Activated naive CD8-positive, alpha-beta T cell treated with anti-CD3 and anti-CD28 coated beads for 36 hours (primary cell): ENCODE data around the gene METTL1. TPM values are rescaled to one million over a fixed set of nuclear protein-coding genes. Genes with fewer than 3 reads are reported as not detected.
"Not testable (repeated sequence)": the region's sequence is repeated elsewhere in the genome, so short reads cannot be mapped to it uniquely, and the experiment has no call there.

ENCODE experiments used
- DNase-seq: peaks from one replicate; pipeline ENCODE4 v3.0.0; 2021
- H3K27ac Mint-ChIP-seq: one replicate; pipeline ENCODE4 v1.8.0; 2022; ENCODE audit warnings: mild to moderate bottlenecking, moderate library complexity, mixed read lengths
- H3K27me3 Mint-ChIP-seq: one replicate; pipeline ENCODE4 v1.8.0; 2022; ENCODE audit warnings: mild to moderate bottlenecking, mixed read lengths
- H3K36me3 Mint-ChIP-seq: one replicate; pipeline ENCODE4 v1.8.0; 2021; ENCODE audit warnings: mild to moderate bottlenecking, mixed read lengths
- H3K4me1 Mint-ChIP-seq: one replicate; pipeline ENCODE4 v1.8.0; 2021; ENCODE audit warnings: mixed read lengths
- H3K4me3 Mint-ChIP-seq: one replicate; pipeline ENCODE4 v1.8.0; 2022; ENCODE audit warnings: mild to moderate bottlenecking, moderate library complexity, mixed read lengths
- H3K9me3 Mint-ChIP-seq: one replicate; pipeline ENCODE4 v1.8.0; 2022; ENCODE audit warnings: mixed read lengths
- total RNA-seq, 2 experiments: library from RNA; stranded (reverse); gene quantifications; one replicate each; pipeline ENCODE4 v1.2.3, GENCODE V29; 2021

METTL1 gene
- total RNA-seq, result 10 to 100 TPM; 59.6 to 60.1 TPM

DNA sequence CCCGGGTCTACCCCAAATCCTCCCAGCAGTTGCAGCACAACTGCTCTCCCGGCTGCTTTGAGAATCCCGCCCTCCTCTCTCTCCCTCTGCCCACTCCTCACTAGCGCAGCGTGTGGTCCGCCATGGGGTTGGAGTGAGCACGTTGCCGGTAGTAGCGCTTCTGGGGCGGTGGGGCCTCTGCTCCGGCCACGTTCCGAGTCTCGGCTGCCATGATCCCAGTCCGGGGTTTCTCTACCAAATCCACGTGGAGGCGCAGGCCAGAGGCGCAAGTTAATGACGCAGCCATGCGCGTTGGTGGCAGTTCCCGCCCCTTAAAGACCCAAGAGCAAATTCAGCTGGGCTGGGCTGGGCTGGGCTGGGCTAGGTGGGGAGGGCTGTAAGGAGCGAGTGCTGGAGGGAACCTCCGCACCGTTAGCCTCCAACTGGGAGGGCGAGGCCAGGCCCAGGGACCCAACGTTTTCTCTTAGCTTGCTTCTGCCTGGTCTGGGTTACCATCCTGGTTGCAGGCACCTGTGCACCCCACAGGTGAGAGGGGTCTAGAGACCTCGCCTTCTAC lies at the start of gene METTL1:
METTL1 (minus strand) TSS at position 233 of the 556 bp plus-strand sequence; CDS start at position 211, 22 bp downstream.
- Mint-ChIP-seq H3K27ac (peak within 1 kb of the TSS; percentile 98), H3K36me3 (peaks cover 43% of the 10 kb centered on the region), H3K9me3 (no peaks in the 10 kb centered on the region), H3K4me3 (peak within 1 kb of the TSS; percentile 97), H3K4me1 (peaks cover 20% of the 10 kb centered on the region), H3K27me3 (peaks cover 4% of the 10 kb centered on the region)
- DNase-seq, result peak; percentile 94

DNA sequence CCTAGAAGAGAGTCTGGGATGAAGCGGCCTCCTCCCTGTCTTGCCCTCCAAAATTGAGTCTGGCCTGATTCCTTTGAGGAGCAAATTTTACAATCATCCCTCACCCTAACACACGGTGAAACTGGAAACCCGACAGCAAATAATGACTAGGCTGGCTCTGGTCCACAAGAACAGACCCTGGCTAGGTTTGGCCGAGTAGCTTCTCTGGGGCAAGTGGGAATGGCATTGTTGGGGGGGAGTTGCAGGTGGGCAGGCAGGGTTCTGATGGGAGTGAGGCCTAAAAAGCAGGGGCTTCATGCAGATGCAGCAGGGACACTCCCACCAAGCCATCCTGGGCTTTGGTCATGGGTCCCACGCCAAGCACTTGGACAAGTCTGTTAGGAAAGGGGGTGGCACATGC lies 49.1 kb upstream of the METTL1 start:
- not testable (repeated sequence) for H3K36me3 Mint-ChIP-seq, H3K27me3 Mint-ChIP-seq, H3K4me3 Mint-ChIP-seq, DNase-seq, H3K27ac Mint-ChIP-seq, H3K9me3 Mint-ChIP-seq, H3K4me1 Mint-ChIP-seq

DNA sequence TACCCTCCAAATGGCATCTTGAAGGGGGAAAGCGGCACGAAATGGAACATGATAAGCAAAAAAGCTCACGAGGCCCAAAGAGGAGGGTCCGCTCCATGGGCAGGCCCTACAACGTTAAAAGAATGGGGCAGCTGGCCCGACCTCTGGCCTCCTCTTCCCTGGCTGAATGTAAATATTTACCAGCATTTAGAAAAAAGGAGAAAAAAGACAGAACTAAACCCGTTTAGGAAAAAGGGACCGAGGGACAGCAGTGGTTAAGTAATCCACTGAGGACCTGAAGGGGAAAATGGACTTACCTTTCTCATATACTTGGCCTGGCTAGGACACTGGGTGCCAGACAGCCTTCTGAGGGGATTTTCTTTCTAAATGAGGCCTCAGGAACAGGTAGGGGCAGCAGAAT lies 48.2 kb upstream of the METTL1 start:
- DNase-seq, H3K27me3 Mint-ChIP-seq, H3K9me3 Mint-ChIP-seq, H3K4me1 Mint-ChIP-seq, H3K36me3 Mint-ChIP-seq, H3K27ac Mint-ChIP-seq, H3K4me3 Mint-ChIP-seq: not testable (repeated sequence)

DNA sequence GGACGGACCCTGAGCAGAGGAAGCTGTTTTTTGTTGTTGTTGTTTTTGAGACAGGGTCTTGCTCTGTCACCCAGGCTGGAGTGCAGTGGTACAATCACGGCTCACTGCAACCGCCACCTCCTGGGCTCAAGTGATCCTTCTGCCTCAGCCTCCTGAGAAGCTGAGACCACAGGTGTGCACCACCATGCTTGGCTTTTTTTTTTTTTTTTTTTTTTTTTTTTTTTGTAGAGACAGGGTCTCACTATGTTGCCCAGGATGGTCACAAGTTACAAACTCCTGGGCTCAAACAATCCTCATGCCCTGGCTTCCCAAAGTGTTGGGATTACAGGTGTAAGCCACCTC lies 46.1 kb upstream of the METTL1 start:
- H3K4me3 Mint-ChIP-seq, H3K27me3 Mint-ChIP-seq, H3K9me3 Mint-ChIP-seq, H3K27ac Mint-ChIP-seq, H3K4me1 Mint-ChIP-seq, DNase-seq, H3K36me3 Mint-ChIP-seq: not testable (repeated sequence)

DNA sequence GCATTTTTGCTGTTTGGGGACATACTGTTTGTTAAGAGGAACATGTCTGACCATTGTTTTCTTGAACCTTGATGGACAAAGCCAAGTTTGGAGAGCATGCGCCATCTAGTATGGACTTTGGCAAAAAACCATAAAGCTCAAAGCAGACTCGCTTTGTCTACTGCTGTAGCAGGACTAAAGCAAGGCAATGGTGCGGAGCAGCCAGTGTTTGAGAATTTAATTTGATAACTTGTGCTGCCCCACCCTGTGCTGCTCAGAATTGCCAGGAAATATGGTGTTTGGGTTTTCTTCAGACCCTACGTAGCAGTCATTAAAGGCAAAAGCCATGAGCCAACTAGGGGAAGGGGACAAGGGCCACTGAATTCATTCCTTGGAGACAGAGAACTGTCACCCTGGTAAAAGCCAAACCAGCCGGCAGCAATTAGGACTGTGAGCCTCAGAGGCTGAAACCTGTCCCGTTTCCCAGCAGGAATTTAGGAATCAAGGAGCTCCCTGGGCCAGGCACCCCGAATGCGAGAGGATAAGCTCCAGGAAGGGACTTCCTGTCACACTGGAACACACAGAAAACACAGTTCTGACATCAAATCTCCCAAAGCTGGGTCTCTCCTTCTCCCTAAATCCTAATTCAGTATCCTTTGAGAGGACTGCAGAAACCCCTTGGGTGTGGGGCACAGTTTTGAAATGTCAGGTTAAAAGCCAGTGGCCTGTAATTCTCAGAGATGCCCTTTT lies 45.5 kb upstream of the METTL1 start:
- peaks cover 4% of the 10 kb centered on the region for H3K36me3 Mint-ChIP-seq
- no peak overlapping the region for H3K27ac Mint-ChIP-seq

DNA sequence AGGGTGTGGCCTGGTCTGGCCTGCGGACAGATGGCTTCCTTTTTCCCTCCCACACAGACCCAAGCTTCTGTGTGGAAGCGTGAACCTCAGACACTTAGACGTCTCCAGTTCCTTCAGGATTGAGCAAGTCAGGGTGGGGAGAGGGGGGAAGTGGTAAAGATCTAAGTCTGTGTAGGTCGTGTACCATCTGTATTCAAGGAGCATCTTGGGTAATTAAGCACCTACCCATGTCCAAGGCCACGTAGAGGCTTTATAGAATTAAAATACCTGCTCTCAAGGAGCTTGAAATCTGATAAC lies 44.9 kb upstream of the METTL1 start:
- peaks cover 4% of the 10 kb centered on the region for H3K36me3 Mint-ChIP-seq
- no peaks in the 10 kb centered on the region for H3K27me3 Mint-ChIP-seq

More for the DNA sequence above, 45.5 kb upstream of the METTL1 start:
- Mint-ChIP-seq H3K27me3 (no peaks in the 10 kb centered on the region), H3K4me1 (peaks cover 1% of the 10 kb centered on the region), H3K9me3 (no peaks in the 10 kb centered on the region), H3K4me3 (no peak overlapping the region)
- DNase-seq, result no peak

DNA sequence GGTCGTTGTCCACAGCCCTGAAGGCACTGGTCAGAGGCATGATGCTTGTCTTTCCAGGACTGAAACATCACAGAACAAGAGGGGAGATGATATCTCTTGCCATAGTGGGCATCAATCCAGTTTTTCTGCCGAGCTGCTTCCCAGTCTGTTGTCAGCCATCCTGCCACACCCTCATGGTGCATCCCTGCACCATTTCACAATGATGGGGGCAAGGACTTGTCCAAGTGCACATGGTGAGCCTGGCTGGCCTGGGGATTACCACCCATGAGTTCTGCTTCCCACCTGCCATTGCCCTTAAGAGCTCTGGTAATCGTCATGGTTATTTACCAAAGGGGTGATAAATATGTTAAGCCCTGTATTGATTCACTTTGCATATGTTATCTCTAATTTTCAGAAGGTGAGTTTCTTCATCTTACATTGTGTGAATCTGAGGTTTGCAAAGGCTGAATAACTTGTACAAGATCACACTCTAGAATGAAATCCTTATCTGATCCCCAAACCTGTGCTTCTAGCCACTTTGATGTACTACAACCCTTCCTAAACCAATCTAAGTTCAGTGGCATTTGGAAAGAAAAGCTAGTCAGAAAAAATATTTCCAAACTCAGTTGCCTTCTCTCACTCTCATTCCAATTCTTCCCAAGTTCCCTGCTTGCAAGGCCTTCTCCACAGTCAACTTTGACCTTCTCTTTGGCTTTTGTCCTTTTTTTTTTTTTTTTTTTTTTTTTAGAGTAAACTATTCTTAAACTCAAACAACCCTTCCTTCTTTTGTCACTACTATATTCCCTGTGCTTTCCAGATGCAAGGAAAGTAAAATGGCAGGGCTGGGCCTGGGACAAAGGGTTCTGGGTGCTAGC lies 44.3 kb upstream of the METTL1 start:
- peaks cover 4% of the 10 kb centered on the region for H3K36me3 Mint-ChIP-seq
- H3K4me1 Mint-ChIP-seq, result peaks cover 1% of the 10 kb centered on the region
- H3K27ac Mint-ChIP-seq, result no peak overlapping the region
- no peaks in the 10 kb centered on the region for H3K9me3 Mint-ChIP-seq
- no peak for DNase-seq
- no peak overlapping the region for H3K4me3 Mint-ChIP-seq
- H3K27me3 Mint-ChIP-seq, result no peaks in the 10 kb centered on the region

More for the DNA sequence above, 44.9 kb upstream of the METTL1 start:
- Mint-ChIP-seq H3K9me3 (no peaks in the 10 kb centered on the region), H3K27ac (no peak overlapping the region), H3K4me3 (no peak overlapping the region), H3K4me1 (peaks cover 1% of the 10 kb centered on the region)
- no peak for DNase-seq

DNA sequence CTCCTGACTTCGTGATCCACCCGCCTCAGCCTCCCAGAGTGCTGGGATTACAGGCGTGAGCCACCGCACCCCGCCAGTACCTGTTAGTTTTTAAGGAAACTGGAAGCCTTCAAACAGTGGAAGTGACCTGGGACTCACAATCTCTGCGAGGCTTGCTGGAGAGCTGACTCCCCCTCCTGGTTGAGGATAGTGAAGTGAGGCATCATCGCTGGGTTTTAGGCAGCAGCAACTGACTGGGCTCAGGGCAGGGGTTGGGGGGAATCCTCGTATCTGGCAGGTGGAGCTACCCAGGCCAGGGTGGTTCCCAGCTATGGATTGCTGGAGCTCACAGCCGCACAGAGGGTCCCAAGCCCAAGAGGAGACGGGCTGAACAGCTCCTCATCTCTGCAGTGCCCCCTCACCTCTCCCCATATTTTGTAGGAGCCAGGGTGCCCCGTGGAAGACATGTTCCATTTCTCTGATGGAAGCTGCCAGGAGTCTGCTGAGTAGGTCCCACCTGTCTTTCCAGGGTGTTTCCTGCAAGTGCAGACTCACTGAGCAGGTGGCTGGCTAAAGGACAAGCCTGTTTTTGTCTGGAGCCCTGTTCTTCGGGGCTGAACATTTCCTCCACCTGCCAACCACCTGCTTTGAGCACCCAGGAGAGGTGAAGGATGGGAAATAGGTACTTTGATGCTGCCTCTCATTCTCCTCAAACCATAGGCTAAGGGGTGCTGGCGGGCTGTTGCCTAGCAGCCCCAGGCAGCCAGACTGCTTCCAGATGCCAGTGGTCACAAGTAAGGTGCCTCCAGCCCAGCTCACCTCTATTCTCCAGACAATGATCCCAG lies 43.5 kb upstream of the METTL1 start:
- Mint-ChIP-seq H3K9me3 (no peaks in the 10 kb centered on the region), H3K4me3 (no peak overlapping the region), H3K4me1 (no peaks in the 10 kb centered on the region), H3K27me3 (no peaks in the 10 kb centered on the region), H3K36me3 (peaks cover 4% of the 10 kb centered on the region), H3K27ac (no peak overlapping the region)
- DNase-seq, result no peak

DNA sequence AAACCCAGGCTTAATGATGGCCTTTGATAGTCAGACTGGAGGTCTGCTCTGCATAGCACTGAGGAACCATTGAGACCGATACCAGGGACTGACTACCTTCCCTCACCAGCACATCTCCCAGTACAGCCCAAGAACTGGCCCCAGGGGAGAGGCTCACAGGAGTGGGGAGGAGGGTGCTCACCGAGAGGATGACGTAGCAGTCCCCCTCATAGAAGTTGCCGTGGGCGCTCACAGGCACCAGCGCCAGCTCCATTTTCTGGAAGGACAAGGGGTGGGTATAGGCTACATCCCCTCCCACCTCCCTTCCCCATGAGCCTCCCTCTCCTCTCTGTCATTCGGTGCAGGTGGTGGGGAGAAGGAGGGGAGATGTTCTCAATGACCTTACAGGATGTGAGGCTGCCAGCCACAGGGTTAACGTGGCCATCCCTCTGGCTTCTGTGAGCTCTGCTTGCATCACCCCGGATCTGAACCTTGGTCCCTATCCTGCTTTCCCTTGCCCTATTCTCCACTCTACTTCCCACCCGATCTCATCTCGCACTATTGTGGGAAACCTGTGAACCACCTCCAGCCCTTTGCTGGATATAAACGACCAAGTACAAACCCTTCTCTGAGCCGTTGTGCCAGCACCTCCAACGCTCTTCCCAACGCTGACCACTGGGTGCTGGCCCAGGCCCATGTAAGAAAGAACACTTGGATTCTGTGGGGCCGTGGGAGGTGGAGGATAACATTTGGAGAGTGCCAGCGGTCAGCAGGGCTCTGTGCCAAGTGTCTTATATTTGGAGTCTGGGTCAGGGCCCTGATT lies 42.3 kb upstream of the METTL1 start:
- H3K4me1 Mint-ChIP-seq, result no peaks in the 10 kb centered on the region
- H3K27me3 Mint-ChIP-seq, result no peaks in the 10 kb centered on the region
- no peak for DNase-seq
- H3K36me3 Mint-ChIP-seq, result peaks cover 3% of the 10 kb centered on the region
- H3K27ac Mint-ChIP-seq, result no peak overlapping the region
- no peak overlapping the region for H3K4me3 Mint-ChIP-seq
- no peaks in the 10 kb centered on the region for H3K9me3 Mint-ChIP-seq

DNA sequence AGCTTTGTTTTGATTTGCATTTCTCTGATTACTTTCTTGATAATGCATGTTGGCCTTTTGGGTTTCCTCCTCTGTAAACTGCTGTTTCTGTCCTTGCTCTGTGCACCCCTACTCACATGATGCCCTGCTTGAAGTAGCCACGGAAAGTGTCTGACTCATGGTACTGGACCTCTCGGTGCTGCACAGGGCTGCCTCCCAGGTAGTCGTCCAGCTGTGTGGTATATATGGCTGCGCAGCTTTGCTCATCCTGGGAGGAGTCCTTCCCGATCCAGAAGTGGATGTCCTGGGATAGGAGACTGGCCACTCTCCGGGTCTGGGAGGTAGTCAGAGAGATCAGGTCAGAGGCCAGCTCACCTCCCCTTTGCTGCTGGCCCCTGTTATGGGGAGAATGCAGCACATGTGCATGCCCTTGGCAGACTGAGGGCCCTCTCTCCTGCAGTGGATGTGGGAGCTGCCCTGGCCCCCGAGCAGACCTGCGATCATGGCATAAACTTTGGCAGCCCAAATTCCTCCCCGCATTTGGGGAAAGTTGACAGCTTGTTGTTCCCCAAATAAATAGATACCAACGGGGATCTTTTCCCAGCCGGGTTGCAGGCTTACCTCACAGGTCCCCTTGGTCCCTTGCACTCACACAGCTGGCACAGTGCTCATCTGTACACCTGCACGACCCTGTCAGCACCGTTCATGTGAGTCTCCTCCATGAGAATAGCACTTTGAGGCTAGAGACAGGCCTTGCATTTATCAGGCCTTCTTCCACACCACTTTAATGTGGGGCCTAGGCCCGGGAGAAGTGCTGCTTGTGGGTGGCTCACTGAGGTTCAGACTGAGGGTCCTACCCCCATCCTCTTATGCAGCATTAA lies 41.4 kb upstream of the METTL1 start:
- H3K27me3 Mint-ChIP-seq, result no peaks in the 10 kb centered on the region
- H3K36me3 Mint-ChIP-seq, result no peaks in the 10 kb centered on the region
- no peaks in the 10 kb centered on the region for H3K9me3 Mint-ChIP-seq
- no peak overlapping the region for H3K27ac Mint-ChIP-seq
- no peak overlapping the region for H3K4me3 Mint-ChIP-seq
- no peaks in the 10 kb centered on the region for H3K4me1 Mint-ChIP-seq
- DNase-seq, result no peak

DNA sequence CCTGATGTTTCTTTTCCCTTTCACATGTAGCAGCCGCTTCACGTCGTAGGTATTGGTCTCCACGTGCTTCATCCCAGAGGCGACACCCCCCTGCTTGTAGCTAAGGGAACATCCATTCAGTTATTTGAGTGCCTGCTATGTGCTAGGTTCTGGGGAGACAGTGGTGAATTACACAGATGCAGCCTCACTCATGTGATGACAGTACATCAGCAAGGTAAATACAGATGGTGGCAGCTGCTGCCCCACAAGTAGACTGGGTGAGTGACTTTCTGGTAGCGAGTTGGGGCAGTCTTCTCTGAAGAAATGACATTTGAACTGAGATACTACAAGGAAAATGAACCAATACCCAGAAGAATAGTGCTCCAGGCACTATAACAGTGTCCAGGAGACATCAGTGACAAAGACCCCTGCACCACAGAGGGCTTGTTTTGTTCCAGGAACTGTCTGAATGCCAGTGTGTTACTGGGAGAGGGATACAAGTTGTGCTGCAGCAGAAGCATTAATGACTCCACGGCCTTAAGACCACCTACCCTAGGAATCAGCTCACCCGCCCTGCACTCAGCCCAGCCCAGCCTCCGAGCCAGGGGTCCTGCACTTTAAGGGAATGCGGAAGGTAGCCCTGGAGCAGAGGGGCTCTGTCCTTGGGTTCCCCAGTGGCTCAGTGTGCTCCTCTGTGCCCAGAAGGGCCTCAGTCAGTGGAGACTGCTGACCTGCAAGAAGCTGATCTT lies 39.3 kb upstream of the METTL1 start:
- no peak overlapping the region for H3K27ac Mint-ChIP-seq
- no peak for DNase-seq

DNA sequence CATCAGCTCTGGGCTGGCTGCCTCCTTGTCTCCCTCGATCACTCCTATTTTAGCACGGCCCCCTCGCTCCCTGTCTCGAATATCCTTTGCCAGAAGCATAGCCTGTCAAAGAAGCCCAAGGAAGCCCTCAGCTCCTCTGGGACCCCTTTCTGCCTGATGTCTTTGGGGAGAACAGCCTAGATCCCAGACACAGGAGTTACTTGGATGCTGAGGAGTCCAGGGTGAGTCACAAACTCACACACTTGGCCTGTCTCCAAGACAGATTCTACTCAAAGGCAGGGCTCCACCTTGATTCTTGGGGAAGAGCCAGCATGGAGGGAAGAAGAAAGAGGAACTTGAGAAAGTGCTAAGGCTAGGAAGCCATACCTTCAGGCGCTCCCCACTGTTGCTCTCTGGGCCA lies 38.5 kb upstream of the METTL1 start:
- H3K4me1 Mint-ChIP-seq, result no peaks in the 10 kb centered on the region
- no peaks in the 10 kb centered on the region for H3K27me3 Mint-ChIP-seq
- H3K36me3 Mint-ChIP-seq, result no peaks in the 10 kb centered on the region
- H3K4me3 Mint-ChIP-seq, result no peak overlapping the region
- H3K9me3 Mint-ChIP-seq, result no peaks in the 10 kb centered on the region
- no peak overlapping the region for H3K27ac Mint-ChIP-seq
- DNase-seq, result no peak

More for the DNA sequence above, 39.3 kb upstream of the METTL1 start:
- no peaks in the 10 kb centered on the region for H3K36me3 Mint-ChIP-seq
- no peaks in the 10 kb centered on the region for H3K4me1 Mint-ChIP-seq
- H3K4me3 Mint-ChIP-seq, result no peak overlapping the region
- H3K9me3 Mint-ChIP-seq, result no peaks in the 10 kb centered on the region
- H3K27me3 Mint-ChIP-seq, result no peaks in the 10 kb centered on the region

DNA sequence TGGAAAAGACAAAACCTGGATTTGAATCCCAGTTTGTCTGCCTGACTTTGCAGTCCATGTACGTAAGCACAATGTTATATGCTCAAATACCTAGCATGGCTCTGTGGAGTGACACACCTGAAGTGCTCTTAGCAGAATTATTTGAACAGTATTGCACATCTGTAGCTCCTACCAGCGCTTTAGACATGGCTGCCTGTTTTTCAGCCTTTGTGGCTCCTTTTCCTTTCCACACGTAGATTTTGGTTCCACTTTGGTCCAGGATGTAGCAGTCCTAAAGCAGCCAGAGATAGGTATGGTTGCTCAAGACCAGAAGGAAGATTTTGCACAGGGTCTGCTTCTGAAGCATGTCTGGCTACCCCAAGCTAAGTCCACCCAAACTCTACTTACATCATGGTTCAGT lies 37.5 kb upstream of the METTL1 start:
- Mint-ChIP-seq H3K27me3 (no peaks in the 10 kb centered on the region), H3K27ac (no peak overlapping the region), H3K4me1 (no peaks in the 10 kb centered on the region), H3K4me3 (no peak overlapping the region), H3K36me3 (no peaks in the 10 kb centered on the region), H3K9me3 (no peaks in the 10 kb centered on the region)
- DNase-seq, result no peak
